Activated CD8-positive, alpha-beta T cell treated with anti-CD3 and anti-CD28 coated beads, Interleukin-2, amount 10 ng/mL, durations not matched to agents 7 days and 5 days (primary cell): ENCODE data around the gene COPS3. TPM values are rescaled to one million over a fixed set of nuclear protein-coding genes. Genes with fewer than 3 reads are reported as not detected.

Experiments
- ATAC-seq: fragments of 150-1000 bp; cut with Tn5 transposase; one replicate; pipeline ENCODE4 v1.10.0; 2021; ENCODE audit warnings: moderate library complexity
- CTCF ChIA-PET: fragments of 350-600 bp; sonication (Branson Sonifier 250); formaldehyde crosslinking; loops from one replicate; lab custom pipeline; 2021; ENCODE audit warnings: antibody characterized with exemption; lab: Charles Lee
- POLR2A ChIA-PET: fragments of 350-600 bp; sonication (Branson Sonifier 250); formaldehyde crosslinking; loops from one replicate; lab custom pipeline; 2021; ENCODE audit warnings: antibody characterized with exemption; lab: Charles Lee
- DNase-seq: peaks from one replicate; pipeline ENCODE4 v3.0.0-alpha.2; 2020
- H3K27ac Mint-ChIP-seq: one replicate; pipeline ENCODE4 v1.8.0; 2021; ENCODE audit warnings: mild to moderate bottlenecking, mixed read lengths
- H3K27me3 Mint-ChIP-seq: one replicate; pipeline ENCODE4 v1.8.0; 2021; ENCODE audit warnings: low read depth, mixed read lengths
- H3K36me3 Mint-ChIP-seq: one replicate; pipeline ENCODE4 v1.8.0; 2021; ENCODE audit warnings: low read depth, mixed read lengths
- H3K4me1 Mint-ChIP-seq: one replicate; pipeline ENCODE4 v1.8.0; 2021; ENCODE audit warnings: low read depth, mixed read lengths
- H3K4me3 Mint-ChIP-seq: one replicate; pipeline ENCODE4 v1.8.0; 2021; ENCODE audit warnings: mild to moderate bottlenecking, mixed read lengths
- H3K9me3 Mint-ChIP-seq: one replicate; pipeline ENCODE4 v1.8.0; 2022; ENCODE audit warnings: mixed read lengths; ENCODE audit not compliant: insufficient read depth
- total RNA-seq, 2 experiments: library from RNA; stranded (reverse); gene quantifications; one replicate each; pipeline ENCODE4 v1.2.3, GENCODE V29; 2021

COPS3 gene
- total RNA-seq, 2 experiments from 2014 or later = 115 to 124 TPM

DNA sequence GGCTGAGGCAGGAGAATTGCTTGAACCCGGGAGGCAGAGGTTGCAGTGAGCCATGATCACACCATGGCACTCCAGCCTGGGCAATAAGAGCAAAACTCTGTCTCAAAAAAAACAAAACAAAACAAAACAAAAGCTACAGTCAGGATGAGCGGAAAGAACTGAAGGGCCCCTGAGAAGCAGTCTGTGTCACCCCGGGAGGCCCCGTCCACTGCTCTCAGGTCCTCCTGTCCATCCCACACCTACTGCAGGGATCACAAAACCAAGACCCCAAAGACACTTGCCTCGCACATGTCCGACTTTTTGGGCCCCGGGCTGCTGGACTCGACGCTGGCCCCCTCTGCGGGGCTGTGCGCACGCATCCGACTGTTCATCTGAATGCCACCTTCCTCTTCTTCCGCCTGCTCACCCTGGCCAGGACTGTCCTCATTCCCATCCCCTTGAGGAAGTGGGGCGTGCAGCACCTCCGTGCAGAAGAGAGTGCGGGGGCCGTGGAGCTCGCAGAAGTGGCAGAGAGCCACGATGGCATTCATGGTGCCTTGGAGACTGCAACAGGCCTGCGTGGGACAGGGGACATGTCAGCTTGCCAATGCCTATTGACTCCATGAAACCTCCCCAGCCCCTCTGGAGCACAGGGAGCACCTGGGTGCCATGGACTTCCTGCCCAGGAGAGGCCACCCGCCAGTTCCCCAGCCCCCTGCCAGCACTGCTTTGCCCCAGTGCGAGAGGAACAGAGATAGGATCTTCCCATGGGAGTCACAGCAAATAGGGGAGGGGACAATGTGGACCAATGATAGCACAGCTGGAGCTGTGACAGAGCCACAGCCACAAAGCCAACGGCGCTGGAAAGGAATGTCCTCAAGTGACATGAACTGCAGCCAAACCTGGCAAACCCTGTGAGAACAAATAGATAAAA, 53.2 kb downstream of the COPS3 start:
- Mint-ChIP-seq H3K36me3 (peaks cover 62% of the 10 kb centered on the region), H3K4me3 (no peak overlapping the region), H3K4me1 (peaks cover 5% of the 10 kb centered on the region), H3K27ac (no peak overlapping the region), H3K9me3 (no peaks in the 10 kb centered on the region), H3K27me3 (no peaks in the 10 kb centered on the region)
- DNase-seq = no peak
- CTCF ChIA-PET = interaction anchor here (1.4 kb wide), 1 partner anchor 86 kb away, joined by 4 read pairs; no protein-coding TSS in a partner anchor
- ATAC-seq = no peak
- POLR2A ChIA-PET = interaction anchor here (1.0 kb wide), 1 partner anchor 45 kb away, joined by 3 read pairs; no protein-coding TSS in a partner anchor

DNA sequence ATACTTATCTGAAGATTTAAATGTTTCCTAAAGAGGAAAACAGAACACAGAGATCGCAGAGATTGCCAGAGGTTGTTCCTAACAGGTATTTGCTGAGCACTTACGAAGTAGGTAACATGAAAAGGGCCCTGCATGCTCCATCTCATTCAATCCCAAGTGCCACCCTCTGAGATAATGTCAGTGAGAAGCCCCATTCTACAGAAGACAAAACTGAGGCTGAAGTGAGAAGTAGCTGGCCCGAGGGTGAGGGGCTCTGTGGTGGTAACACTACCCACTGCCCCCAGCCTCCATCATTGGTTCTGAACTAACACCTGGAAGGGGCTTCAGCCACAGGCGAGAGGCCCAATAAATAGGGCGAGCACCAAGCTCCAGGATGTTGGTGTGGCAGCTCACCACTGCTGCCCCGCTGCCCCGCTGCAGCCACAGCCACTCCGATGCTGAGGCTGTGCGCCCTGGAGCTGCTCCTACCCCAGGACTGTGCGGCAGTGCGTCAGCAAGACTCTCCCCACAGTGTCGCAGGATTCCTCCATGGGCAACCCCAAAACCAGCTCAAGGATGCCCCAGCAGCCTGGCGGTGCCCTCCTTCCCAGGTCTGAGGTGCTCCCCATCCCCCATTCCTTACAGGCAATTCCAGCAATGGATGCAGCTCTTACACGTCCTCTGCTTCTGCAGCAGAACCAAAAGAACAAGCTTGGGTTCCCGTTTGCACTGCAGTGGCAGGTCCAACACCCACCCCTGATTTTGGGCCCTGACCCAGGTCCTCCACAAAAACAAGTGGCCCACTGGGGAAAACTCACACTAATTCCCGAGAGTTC, 54.4 kb downstream of the COPS3 start:
- peaks cover 64% of the 10 kb centered on the region for H3K36me3 Mint-ChIP-seq
- H3K27ac Mint-ChIP-seq = no peak overlapping the region
- POLR2A ChIA-PET = interaction anchor here (1.0 kb wide), 1 partner anchor 44 kb away, joined by 3 read pairs; no protein-coding TSS in a partner anchor
- no peaks in the 10 kb centered on the region for H3K27me3 Mint-ChIP-seq
- no peak overlapping the region for H3K4me3 Mint-ChIP-seq
- ATAC-seq (no peak), DNase-seq (no peak)
- CTCF ChIA-PET = interaction anchor here (1.4 kb wide), 1 partner anchor 85 kb away, joined by 4 read pairs; no protein-coding TSS in a partner anchor
- no peaks in the 10 kb centered on the region for H3K9me3 Mint-ChIP-seq
- H3K4me1 Mint-ChIP-seq = no peaks in the 10 kb centered on the region

DNA sequence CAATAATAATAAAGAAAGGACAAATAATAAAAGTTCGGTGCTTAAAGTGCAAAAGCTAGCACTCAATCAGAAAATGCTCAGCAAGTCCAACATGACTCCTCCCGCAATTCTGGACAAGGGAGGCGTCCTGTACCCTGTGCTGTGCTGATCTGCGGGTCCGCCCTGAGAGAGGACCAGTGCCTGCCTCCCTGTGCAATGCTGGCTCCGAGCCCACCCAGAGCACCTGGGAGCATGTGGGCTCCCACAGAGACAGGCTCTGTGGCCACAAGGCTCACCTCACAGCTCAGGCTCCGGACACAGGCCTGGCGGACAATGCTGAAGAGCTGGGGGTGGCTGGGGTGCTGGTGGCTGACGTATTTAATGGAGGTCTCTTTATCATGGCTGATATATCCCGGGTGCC, 55.1 kb downstream of the COPS3 start:
- ATAC-seq (no peak), DNase-seq (no peak)
- H3K4me1 Mint-ChIP-seq = no peaks in the 10 kb centered on the region
- ChIA-PET CTCF (no interaction called here), POLR2A (no interaction called here)
- no peaks in the 10 kb centered on the region for H3K9me3 Mint-ChIP-seq
- no peak overlapping the region for H3K4me3 Mint-ChIP-seq
- H3K36me3 Mint-ChIP-seq = peaks cover 63% of the 10 kb centered on the region
- H3K27ac Mint-ChIP-seq = no peak overlapping the region
- H3K27me3 Mint-ChIP-seq = no peaks in the 10 kb centered on the region

DNA sequence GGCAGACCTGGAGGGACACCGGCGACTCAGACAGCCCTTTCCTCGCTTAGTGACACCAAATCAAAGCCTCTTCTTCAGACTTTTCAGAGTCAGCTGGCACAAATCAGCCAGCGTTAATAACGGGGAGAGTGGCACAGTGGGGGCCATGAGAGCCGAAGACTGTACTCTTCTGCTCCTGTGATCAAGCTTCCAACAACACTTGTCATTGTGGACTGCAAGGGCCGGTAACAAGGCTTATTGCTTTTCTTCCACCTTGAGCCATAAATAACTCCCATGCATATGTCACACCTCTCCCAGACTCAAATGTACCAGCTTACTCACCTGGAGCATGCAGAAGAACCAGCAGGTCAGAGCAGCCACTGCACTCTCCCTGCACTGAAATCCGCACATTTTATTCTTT, 56.9 kb downstream of the COPS3 start:
- Mint-ChIP-seq H3K36me3 (peaks cover 58% of the 10 kb centered on the region), H3K27ac (no peak overlapping the region), H3K9me3 (no peaks in the 10 kb centered on the region), H3K4me3 (no peak overlapping the region), H3K27me3 (no peaks in the 10 kb centered on the region), H3K4me1 (no peaks in the 10 kb centered on the region)
- CTCF ChIA-PET = no interaction called here
- ATAC-seq (no peak), DNase-seq (no peak)
- POLR2A ChIA-PET = interaction anchor here (0.5 to 1.1 kb wide), 2 partner anchors 13 to 14 kb away, joined by 3 to 4 read pairs; partner anchors contain the start of gene FLCN

DNA sequence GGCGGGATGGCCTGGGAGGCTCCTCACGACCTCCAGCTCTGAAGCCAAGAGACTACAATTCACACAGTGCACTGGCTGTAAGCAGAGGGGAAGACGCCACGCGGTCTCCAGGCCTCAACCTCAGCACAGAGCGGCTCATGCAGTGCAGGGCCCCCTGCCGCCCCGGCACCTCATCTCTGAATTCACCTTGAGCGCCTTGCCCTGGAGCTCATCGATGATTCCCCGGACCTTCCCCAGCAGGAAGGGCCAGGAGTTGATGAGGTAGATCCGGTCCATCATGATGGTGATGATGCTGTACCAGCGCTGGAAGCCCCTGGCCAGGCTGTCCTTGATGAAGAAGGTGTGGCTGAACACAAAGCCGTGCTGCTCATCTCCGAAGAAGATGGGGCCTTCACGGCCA, 57.3 kb downstream of the COPS3 start:
- Mint-ChIP-seq H3K27me3 (no peaks in the 10 kb centered on the region), H3K27ac (no peak overlapping the region), H3K4me3 (no peak overlapping the region), H3K36me3 (peaks cover 59% of the 10 kb centered on the region), H3K9me3 (no peaks in the 10 kb centered on the region), H3K4me1 (no peaks in the 10 kb centered on the region)
- CTCF ChIA-PET = no interaction called here
- DNase-seq (no peak), ATAC-seq (no peak)
- POLR2A ChIA-PET = interaction anchor here (0.5 to 1.1 kb wide), 2 partner anchors 13 to 14 kb away, joined by 3 to 4 read pairs; partner anchors contain the start of gene FLCN

DNA sequence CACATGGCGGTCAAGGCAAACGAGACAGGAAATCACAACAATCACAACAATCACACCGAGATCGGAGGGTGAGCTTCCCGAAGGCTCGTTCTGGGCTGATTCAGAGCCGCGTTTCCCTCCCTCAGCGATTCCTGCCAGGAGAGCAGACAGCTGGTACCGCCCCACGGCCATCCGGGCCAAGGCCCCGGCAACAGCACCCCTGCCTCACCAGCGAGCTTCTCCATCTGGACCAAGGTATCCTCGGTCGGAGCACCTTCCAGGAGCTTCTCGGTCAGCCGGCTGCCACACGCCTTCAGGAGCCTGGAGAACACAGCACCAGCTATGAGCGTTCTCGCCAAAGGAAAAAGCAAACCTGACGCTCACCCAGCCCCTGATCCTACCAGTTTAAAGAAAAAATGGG, 59.7 kb downstream of the COPS3 start:
- no peak overlapping the region for H3K4me3 Mint-ChIP-seq
- H3K36me3 Mint-ChIP-seq = peaks cover 65% of the 10 kb centered on the region
- no peaks in the 10 kb centered on the region for H3K4me1 Mint-ChIP-seq
- H3K27ac Mint-ChIP-seq = no peak overlapping the region
- ATAC-seq = no peak
- ChIA-PET CTCF (interaction anchor here (1.4 kb wide), 1 partner anchor 79 kb away, joined by 3 read pairs; no protein-coding TSS in a partner anchor), POLR2A (interaction anchor here (0.6 to 0.9 kb wide), 3 partner anchors 17 to 771 kb away, joined by 3 to 4 read pairs (median 3); no protein-coding TSS in a partner anchor)
- no peak for DNase-seq
- H3K27me3 Mint-ChIP-seq = no peaks in the 10 kb centered on the region
- H3K9me3 Mint-ChIP-seq = no peaks in the 10 kb centered on the region

DNA sequence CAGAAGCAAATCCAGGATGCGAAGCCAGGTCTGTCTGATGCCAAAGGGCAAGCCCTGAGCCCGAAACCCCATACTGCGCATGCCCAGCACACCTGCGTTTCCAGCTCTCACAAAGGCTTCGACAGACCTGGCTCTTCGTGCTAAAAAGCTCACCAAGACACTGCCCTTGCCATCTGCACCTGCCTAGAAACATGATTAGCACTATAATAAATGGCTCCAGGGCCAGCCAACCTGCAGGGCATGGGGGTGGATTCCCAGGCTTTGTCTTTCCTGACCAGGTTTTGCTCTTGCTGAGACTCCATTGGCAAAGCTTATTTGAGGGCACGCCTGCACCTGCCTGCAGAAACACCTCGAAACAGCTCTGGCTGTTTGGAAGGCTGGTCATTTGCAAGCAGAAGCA, 60.5 kb downstream of the COPS3 start:
- ChIA-PET CTCF (interaction anchor here (1.4 kb wide), 1 partner anchor 78 kb away, joined by 3 read pairs; no protein-coding TSS in a partner anchor), POLR2A (interaction anchor here (0.9 kb wide), 1 partner anchor 17 kb away, joined by 3 read pairs; no protein-coding TSS in a partner anchor)
- ATAC-seq (no peak), DNase-seq (no peak)
- Mint-ChIP-seq H3K9me3 (no peaks in the 10 kb centered on the region), H3K27ac (no peak overlapping the region), H3K27me3 (no peaks in the 10 kb centered on the region), H3K4me3 (no peak overlapping the region), H3K4me1 (no peaks in the 10 kb centered on the region), H3K36me3 (peaks cover 58% of the 10 kb centered on the region)

DNA sequence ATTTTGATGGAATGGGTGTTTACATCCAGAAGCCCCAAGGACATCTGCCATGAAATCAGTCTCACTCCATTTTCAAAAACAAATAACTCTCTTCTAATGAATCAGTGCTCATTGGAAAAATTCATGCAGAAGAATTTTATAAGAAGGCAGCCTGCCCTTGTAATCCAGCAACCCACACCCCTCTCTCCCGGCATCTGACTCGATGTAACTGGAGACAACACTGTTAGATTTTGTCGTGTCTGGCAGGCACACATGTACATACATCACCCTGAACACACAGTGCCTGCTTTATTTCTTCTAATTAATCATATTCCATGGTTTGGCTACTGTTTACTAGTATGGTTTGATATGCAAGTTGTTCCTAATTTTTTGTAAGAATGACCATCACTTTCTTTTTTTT, 63.1 kb downstream of the COPS3 start:
- H3K36me3 Mint-ChIP-seq = peaks cover 48% of the 10 kb centered on the region

DNA sequence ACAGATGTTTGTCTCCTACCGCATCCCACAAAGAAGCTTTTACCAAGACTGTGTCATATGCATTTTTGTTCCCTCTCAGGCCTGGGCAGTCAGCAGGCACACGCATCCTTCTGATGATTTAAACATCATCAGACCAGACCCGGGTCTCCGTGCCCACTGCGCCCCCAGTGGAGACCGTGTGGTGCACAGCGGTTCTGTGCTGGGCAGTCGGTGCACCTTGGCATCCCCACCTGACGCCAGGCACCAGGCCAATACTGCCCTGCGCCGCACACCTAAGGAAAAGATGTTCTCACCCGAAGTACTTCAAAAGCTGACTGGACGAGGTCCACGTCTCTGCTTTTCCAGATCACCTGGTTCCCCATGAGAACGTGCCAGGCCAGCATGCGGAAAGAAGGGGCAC, 64.3 kb downstream of the COPS3 start:
- H3K36me3 Mint-ChIP-seq = peaks cover 44% of the 10 kb centered on the region
- no peak overlapping the region for H3K4me3 Mint-ChIP-seq
- H3K4me1 Mint-ChIP-seq = no peaks in the 10 kb centered on the region
- DNase-seq = no peak
- no peak for ATAC-seq
- no peaks in the 10 kb centered on the region for H3K9me3 Mint-ChIP-seq
- CTCF ChIA-PET = no interaction called here
- H3K27me3 Mint-ChIP-seq = no peaks in the 10 kb centered on the region
- POLR2A ChIA-PET = no interaction called here
- no peak overlapping the region for H3K27ac Mint-ChIP-seq

More for the DNA sequence above, 63.1 kb downstream of the COPS3 start:
- Mint-ChIP-seq H3K4me3 (no peak overlapping the region), H3K9me3 (no peaks in the 10 kb centered on the region), H3K4me1 (no peaks in the 10 kb centered on the region), H3K27ac (no peak overlapping the region), H3K27me3 (no peaks in the 10 kb centered on the region)
- ChIA-PET POLR2A (no interaction called here), CTCF (no interaction called here)
- DNase-seq (no peak), ATAC-seq (no peak)

DNA sequence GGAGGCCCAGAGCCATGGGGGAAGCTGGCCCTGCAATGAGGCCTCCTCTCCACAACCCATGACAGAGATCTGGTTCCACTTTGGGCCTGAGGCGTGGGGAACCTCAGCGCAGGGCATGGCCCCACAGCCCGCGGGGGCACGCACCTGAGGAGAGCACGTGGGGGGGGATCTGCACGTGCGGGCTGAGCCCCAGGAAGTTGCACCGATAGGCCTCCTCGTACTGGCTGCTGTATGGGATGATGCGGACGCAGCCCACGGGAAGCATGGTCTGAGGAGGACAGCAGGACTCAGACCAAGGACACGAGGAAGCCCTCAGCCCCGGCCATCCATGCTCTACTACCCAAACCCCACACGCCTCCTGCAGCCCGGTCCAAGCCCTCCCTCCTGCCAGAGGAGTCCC, 64.8 kb downstream of the COPS3 start:
- ATAC-seq = no peak
- ChIA-PET POLR2A (no interaction called here), CTCF (no interaction called here)
- H3K9me3 Mint-ChIP-seq = no peaks in the 10 kb centered on the region
- no peak for DNase-seq
- no peaks in the 10 kb centered on the region for H3K4me1 Mint-ChIP-seq
- H3K27ac Mint-ChIP-seq = peak overlapping the region; percentile 50
- H3K27me3 Mint-ChIP-seq = no peaks in the 10 kb centered on the region
- no peak overlapping the region for H3K4me3 Mint-ChIP-seq
- H3K36me3 Mint-ChIP-seq = peaks cover 41% of the 10 kb centered on the region

DNA sequence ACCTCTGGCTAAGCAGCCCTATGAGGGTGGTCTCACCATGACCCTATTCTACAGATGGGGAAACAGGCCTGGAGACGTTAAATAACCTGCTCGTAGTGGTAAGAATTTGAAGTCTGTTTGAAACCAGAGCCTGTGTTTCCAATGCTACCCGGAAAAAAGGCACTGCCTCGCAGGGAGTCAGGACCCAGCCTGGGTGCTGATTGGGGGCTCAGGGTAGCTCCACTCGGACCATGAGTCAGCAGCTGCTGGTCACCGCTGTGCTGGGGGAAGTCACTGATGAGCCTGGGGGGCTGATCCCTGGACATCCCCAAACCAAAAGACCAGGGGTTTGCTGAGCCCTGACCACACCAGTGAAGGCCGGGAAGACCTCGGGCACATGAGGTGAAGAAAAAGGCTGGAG, 65.5 kb downstream of the COPS3 start:
- Mint-ChIP-seq H3K27me3 (no peaks in the 10 kb centered on the region), H3K4me1 (no peaks in the 10 kb centered on the region), H3K9me3 (no peaks in the 10 kb centered on the region), H3K36me3 (peaks cover 35% of the 10 kb centered on the region), H3K4me3 (no peak overlapping the region), H3K27ac (no peak overlapping the region)
- ATAC-seq = no peak
- ChIA-PET CTCF (no interaction called here), POLR2A (no interaction called here)
- no peak for DNase-seq
